Measurements from ENCODE around the gene ATP1B3. TPM values are rescaled to one million over a fixed set of nuclear protein-coding genes. Genes with fewer than 3 reads are reported as not detected.

ATP1B3 gene
- total RNA-seq, 2 donors from 2014 or later = 13.2 to 28.0 TPM

- Histone ChIP-seq H3K36me3 (replicated peaks in 1 of 2; ENCODE audit: insufficient read depth in 1 of 2, low read depth in 2 of 2) (peaks cover 0 to 2% of the 10 kb centered on the region in 2 donors), H3K4me3 (no peak overlapping the region), H3K4me1 (no peaks in the 10 kb centered on the region), H3K27ac (no peak overlapping the region), H3K9me3 (no peaks in the 10 kb centered on the region), H3K27me3 (no peaks in the 10 kb centered on the region)
- TF ChIP-seq POLR2A (IDR thresholded peaks at IDR 0.05) = no peak
- TF ChIP-seq, protein P1, sequence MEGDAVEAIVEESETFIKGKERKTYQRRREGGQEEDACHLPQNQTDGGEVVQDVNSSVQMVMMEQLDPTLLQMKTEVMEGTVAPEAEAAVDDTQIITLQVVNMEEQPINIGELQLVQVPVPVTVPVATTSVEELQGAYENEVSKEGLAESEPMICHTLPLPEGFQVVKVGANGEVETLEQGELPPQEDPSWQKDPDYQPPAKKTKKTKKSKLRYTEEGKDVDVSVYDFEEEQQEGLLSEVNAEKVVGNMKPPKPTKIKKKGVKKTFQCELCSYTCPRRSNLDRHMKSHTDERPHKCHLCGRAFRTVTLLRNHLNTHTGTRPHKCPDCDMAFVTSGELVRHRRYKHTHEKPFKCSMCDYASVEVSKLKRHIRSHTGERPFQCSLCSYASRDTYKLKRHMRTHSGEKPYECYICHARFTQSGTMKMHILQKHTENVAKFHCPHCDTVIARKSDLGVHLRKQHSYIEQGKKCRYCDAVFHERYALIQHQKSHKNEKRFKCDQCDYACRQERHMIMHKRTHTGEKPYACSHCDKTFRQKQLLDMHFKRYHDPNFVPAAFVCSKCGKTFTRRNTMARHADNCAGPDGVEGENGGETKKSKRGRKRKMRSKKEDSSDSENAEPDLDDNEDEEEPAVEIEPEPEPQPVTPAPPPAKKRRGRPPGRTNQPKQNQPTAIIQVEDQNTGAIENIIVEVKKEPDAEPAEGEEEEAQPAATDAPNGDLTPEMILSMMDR (IDR thresholded peaks at IDR 0.05) = no peak
- WGBS, 2 donors = 77 to 89% methylated on average over 6 of the region's 6 CpGs
- intact Hi-C loops (cut with DNase I) = no loop called here
- no peak for ATAC-seq
- no peak for DNase-seq
Observed at GRCh38 chr3:141955175-141955574, 78.7 kb downstream of the ATP1B3 start.

DNA sequence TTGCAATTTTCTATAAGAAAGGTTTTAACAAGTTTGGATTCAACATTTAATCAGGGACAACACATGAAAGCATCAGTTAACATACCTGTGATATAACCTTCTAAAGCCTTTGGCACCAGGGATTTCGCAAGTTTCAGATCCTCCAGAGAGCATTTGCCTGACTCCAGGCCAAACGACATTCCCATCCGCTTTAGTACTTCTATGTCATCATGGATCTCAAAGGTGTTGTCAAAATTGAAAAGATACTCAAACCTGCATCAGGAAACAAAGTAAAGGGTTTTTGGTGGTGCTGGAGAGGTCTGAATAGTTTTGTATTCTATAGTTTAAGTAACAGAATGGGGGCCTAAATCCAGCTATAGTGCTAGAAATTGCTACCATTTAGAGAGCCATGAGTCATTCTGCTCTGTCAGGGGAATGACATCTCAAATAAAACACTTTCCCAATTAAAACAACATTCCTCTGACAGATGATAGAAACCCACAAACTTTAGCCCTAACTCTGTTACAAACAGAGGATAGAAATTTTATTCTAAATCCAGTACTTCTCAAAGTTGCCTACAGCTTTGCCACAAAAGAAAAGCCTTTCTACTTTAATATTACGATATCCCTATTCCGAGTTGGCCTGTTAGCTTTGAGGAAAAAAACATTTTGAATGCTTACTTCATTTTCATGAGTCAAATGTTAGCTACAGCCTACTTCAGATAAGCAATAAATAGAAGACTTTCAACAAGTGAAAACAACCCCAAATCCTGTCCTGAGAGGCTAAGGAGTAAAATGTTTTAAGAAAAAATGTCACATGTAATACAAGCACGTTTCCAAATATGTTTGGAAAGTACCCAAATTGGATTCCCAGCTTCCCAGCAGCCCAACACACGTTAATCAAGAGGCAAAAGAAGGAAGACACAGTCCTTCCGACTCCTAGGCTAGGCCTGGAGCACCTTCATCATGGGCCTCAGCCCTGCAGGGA lies 83.4 kb downstream of the ATP1B3 start:
- 78 to 80% methylated on average over 8 of the region's 8 CpGs for WGBS, 2 donors
- Histone ChIP-seq H3K4me3 (no peak overlapping the region), H3K36me3 (replicated peaks in 1 of 2; ENCODE audit: insufficient read depth in 1 of 2, low read depth in 2 of 2) (peaks cover 0 to 2% of the 10 kb centered on the region in 2 donors), H3K4me1 (no peaks in the 10 kb centered on the region), H3K27me3 (no peaks in the 10 kb centered on the region), H3K27ac (no peak overlapping the region), H3K9me3 (no peaks in the 10 kb centered on the region)
- no peak for DNase-seq
- TF ChIP-seq, protein P1 (IDR thresholded peaks at IDR 0.05) = no peak
- intact Hi-C loops (cut with DNase I) = loop anchor here (10.0 kb wide), 1 partner anchor 315 kb away; no protein-coding TSS in a partner anchor
- no peak for ATAC-seq

DNA sequence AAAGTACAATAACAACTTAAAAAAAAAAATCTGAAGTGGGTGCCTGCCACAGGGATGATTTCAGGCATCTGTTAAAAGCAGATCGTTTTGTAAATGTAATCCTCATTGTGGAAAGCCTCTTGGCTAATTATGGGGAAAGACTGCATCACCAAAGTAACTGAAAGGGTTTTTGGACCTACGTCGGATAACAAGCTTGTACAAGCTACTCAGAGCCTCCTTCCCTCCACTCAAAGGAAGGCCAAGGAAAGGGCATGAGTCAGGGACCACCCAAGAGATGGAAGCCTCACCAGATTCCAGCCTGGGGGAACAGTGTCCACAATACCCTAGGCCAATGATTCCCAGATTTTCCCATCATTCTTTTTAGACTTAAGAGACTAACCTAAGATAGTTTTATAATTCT lies 84.3 kb downstream of the ATP1B3 start:
- no peak overlapping the region for H3K27ac ChIP-seq
- DNase-seq = no peak
- H3K4me3 ChIP-seq = no peak overlapping the region
- H3K27me3 ChIP-seq = no peaks in the 10 kb centered on the region
- no peaks in the 10 kb centered on the region for H3K9me3 ChIP-seq
- ATAC-seq = no peak
- TF ChIP-seq, protein P1 (IDR thresholded peaks at IDR 0.05) = no peak
- WGBS, 2 donors = 74 to 75% methylated on average over 3 of the region's 3 CpGs
- intact Hi-C loops (cut with DNase I) = loop anchor here (10.0 kb wide), 1 partner anchor 314 kb away; no protein-coding TSS in a partner anchor
- no peaks in the 10 kb centered on the region for H3K4me1 ChIP-seq
- H3K36me3 ChIP-seq (replicated peaks in 1 of 2; ENCODE audit: insufficient read depth in 1 of 2, low read depth in 2 of 2) = peaks cover 0 to 2% of the 10 kb centered on the region in 2 donors

GRCh38 chr3:141963301-141963700 lies 86.9 kb downstream of the ATP1B3 start:
- no peak overlapping the region for H3K4me3 ChIP-seq
- H3K4me1 ChIP-seq = no peaks in the 10 kb centered on the region
- DNase-seq (no peak), ATAC-seq (no peak)
- intact Hi-C loops (cut with DNase I) = loop anchor here (10.0 kb wide), 1 partner anchor 312 kb away; no protein-coding TSS in a partner anchor
- H3K27me3 ChIP-seq = no peaks in the 10 kb centered on the region
- peaks cover 0 to 2% of the 10 kb centered on the region in 2 donors for H3K36me3 ChIP-seq (replicated peaks in 1 of 2; ENCODE audit: insufficient read depth in 1 of 2, low read depth in 2 of 2)
- no peak overlapping the region for H3K27ac ChIP-seq
- TF ChIP-seq, protein P1 (IDR thresholded peaks at IDR 0.05) = no peak
- no peak for TF ChIP-seq POLR2A (IDR thresholded peaks at IDR 0.05)
- H3K9me3 ChIP-seq = no peaks in the 10 kb centered on the region
- 92 to 95% methylated on average over 4 of the region's 4 CpGs for WGBS, 2 donors
